Sigmoid colon (tissue), 7 donors: ENCODE results near the gene PSMD7. TPM values are rescaled to one million over a fixed set of nuclear protein-coding genes. Genes with fewer than 3 reads are reported as not detected.

Experiments used
- DNase-seq: peaks from one replicate; pipeline ENCODE4 v3.0.0-alpha.2; 2019
- H3K27ac ChIP-seq, 4 donors: fragments of 200-600 bp; sonication (generic); one replicate each; pipeline ENCODE4 v1.5.1; 2016 to 2019; ENCODE audit warnings: mild to moderate bottlenecking in 1 of 4
- H3K27me3 ChIP-seq, 3 donors: fragments of 200-600 bp; sonication (generic); one replicate each; pipeline ENCODE4 v1.5.1; 2019; ENCODE audit warnings: mild to moderate bottlenecking in 1 of 3
- H3K36me3 ChIP-seq, 4 donors: fragments of 200-600 bp; sonication (generic); one replicate each; pipeline ENCODE4 v1.5.1; 2016 to 2019
- H3K4me1 ChIP-seq, 4 donors: fragments of 200-600 bp; sonication (generic); one replicate each; pipeline ENCODE4 v1.5.1; 2017 to 2019
- H3K4me3 ChIP-seq, 4 donors: fragments of 200-600 bp; sonication (generic); one replicate each; pipeline ENCODE4 v1.5.1; 2017 to 2019; ENCODE audit warnings: mild to moderate bottlenecking in 2 of 4, moderate library complexity in 1 of 4
- H3K9me3 ChIP-seq, 4 donors: fragments of 200-600 bp in 3 of 4; sonication (generic) in 3 of 4; one replicate each; pipeline versions ENCODE4 v1.5.1 to v1.6.1; 2013 to 2019
- EP300 ChIP-seq, 4 donors: sonication (generic); formaldehyde crosslinking; IDR thresholded peaks; one replicate each; pipeline ENCODE4 v1.6.1; 2017; ENCODE audit warnings: antibody characterized with exemption in 4 of 4
- POLR2A ChIP-seq, 2 donors: fragments of 450-650 bp; IDR thresholded peaks; one replicate each; pipeline ENCODE4 v1.6.1; 2016; ENCODE audit warnings: antibody characterized with exemption in 2 of 2, mild to moderate bottlenecking in 2 of 2, moderate library complexity in 2 of 2
- POLR2AphosphoS5 ChIP-seq, 4 donors: sonication (generic); formaldehyde crosslinking; IDR thresholded peaks; one replicate each; pipeline ENCODE4 v1.6.1; 2017; ENCODE audit warnings: antibody characterized with exemption in 4 of 4
- WGBS, 2 donors: extraction: QIAGEN DNeasy Blood & Tissue Kit; methylation state at CpG; one replicate each; pipeline ENCODE4 v1.1.7; 2013; 5-methylcytosine and 5-hydroxymethylcytosine counted together
- intact Hi-C: fragments of 100-400 bp; cut with DNase I; formaldehyde crosslinking; loops from one replicate; pipeline ENCODE4 v1.15.1; 2023
- polyA plus RNA-seq, 3 donors: library from polyadenylated mRNA; stranded (reverse); fragments of 200-250 nt; gene quantifications; one replicate each; pipeline ENCODE4 v1.2.3, GENCODE V29; 2013
- total RNA-seq, 4 donors: library from RNA; depleted of rRNA; stranded (reverse); fragments of >200 nt; gene quantifications; one replicate each; pipeline ENCODE4 v1.1.0, GENCODE V29; 2016
- TF ChIP-seq, protein P1 (sequence below), 4 experiments: fragments of 450-650 bp in 3 of 4; fragments of 200-600 bp in 1 of 4; IDR thresholded peaks; one replicate each; pipeline ENCODE4 v1.5.1; 2016 to 2019; ENCODE audit warnings: antibody characterized with exemption in 4 of 4, mild to moderate bottlenecking in 3 of 4, moderate library complexity in 2 of 4
- donor health status: healthy with polysubstance abuse.
- donor health status: Bipolar disorder and iron deficiency.
- donor health status: healthy.

Gene PSMD7
- total and polyA plus RNA-seq, 7 donors: 62.9 to 160 (median 85.1) TPM

DNA sequence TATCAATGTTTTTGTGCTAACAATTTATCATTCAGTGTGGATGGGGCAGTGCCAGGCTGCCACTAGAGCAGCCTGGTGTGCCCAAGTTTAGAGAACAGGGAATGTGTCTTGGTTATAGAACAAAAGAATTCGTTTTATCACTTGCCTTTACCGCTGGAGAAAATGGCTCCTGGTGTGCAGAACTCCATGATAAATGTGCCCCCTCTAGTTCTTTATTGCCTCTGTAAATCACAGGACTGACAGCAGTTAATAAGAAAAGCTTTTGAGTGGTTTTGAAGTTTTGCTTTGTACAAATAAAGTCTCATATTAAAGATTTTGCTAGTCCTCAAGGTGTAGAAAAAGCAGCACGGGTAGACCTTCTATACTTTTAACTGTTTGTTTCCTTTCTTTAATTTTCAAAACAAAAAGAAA lies 28.2 kb upstream of the PSMD7 start:
- peaks cover 5 to 25% (median 10%) of the 10 kb centered on the region in 4 donors for H3K4me1 ChIP-seq
- intact Hi-C loops: no loop called here

GRCh38 chr16:74271872-74272271 lies 24.7 kb upstream of the PSMD7 start:
- H3K9me3 ChIP-seq: no peaks in the 10 kb centered on the region
- peaks cover 0 to 17% (median 3%) of the 10 kb centered on the region in 4 donors for H3K4me1 ChIP-seq
- H3K27me3 ChIP-seq: no peaks in the 10 kb centered on the region
- 38 to 71% methylated on average over 2 of the region's 2 CpGs for WGBS, 2 donors
- no peak for DNase-seq
- intact Hi-C loops: no loop called here
- H3K36me3 ChIP-seq: no peaks in the 10 kb centered on the region
- no peak for TF ChIP-seq EP300 (IDR thresholded peaks at IDR 0.05)
- TF ChIP-seq POLR2A (IDR thresholded peaks at IDR 0.05): no peak
- TF ChIP-seq POLR2AphosphoS5 (IDR thresholded peaks at IDR 0.05): no peak
- TF ChIP-seq, protein P1, sequence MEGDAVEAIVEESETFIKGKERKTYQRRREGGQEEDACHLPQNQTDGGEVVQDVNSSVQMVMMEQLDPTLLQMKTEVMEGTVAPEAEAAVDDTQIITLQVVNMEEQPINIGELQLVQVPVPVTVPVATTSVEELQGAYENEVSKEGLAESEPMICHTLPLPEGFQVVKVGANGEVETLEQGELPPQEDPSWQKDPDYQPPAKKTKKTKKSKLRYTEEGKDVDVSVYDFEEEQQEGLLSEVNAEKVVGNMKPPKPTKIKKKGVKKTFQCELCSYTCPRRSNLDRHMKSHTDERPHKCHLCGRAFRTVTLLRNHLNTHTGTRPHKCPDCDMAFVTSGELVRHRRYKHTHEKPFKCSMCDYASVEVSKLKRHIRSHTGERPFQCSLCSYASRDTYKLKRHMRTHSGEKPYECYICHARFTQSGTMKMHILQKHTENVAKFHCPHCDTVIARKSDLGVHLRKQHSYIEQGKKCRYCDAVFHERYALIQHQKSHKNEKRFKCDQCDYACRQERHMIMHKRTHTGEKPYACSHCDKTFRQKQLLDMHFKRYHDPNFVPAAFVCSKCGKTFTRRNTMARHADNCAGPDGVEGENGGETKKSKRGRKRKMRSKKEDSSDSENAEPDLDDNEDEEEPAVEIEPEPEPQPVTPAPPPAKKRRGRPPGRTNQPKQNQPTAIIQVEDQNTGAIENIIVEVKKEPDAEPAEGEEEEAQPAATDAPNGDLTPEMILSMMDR (IDR thresholded peaks at IDR 0.05): no peak
- H3K27ac ChIP-seq: no peak overlapping the region
- no peak overlapping the region for H3K4me3 ChIP-seq

More for the DNA sequence above, 28.2 kb upstream of the PSMD7 start:
- TF ChIP-seq POLR2A (IDR thresholded peaks at IDR 0.05) (no peak), POLR2AphosphoS5 (IDR thresholded peaks at IDR 0.05) (peak in 1 of 4 donors; percentile 12), EP300 (IDR thresholded peaks at IDR 0.05) (no peak)
- TF ChIP-seq, protein P1 (IDR thresholded peaks at IDR 0.05): no peak
- no peaks in the 10 kb centered on the region for H3K27me3 ChIP-seq
- H3K36me3 ChIP-seq: no peaks in the 10 kb centered on the region
- no peak overlapping the region for H3K27ac ChIP-seq
- WGBS, 2 donors: 15 to 36% methylated on average over 3 of the region's 3 CpGs
- DNase-seq: no peak
- H3K4me3 ChIP-seq: no peak overlapping the region
- no peaks in the 10 kb centered on the region for H3K9me3 ChIP-seq

DNA sequence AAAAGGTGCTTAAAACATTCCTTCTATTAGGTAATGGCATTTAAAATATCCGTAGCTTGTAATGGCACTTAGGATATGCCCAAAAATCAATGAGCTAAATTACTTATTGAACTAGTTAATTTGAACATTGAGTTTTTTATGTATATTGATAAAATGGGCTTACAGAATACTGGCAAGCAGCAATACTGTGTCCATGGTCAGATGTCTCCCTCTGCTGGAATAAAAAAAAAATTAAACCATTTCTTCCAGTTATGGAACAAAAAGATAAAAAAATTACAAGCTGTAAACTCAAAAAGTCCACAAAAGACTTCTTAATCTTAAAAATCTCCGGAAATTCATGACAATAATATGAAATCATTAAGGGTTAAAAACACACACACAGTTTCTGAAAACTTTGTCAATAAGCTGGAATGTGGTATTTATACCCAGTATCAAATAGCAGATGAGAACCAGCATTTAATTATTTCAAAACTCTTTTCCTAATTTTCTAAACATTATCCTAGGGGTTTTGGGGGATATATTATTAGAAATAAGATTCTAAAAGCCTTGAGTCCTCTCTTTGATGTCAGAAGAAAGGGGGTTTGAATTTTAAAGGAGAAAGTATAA lies 21.5 kb upstream of the PSMD7 start:
- H3K27me3 ChIP-seq: no peaks in the 10 kb centered on the region
- no peaks in the 10 kb centered on the region for H3K4me1 ChIP-seq
- intact Hi-C loops: loop anchor here (5.0 kb wide), 1 partner anchor 208 kb away; no protein-coding TSS in a partner anchor
- no peak for DNase-seq
- no peak overlapping the region for H3K27ac ChIP-seq
- H3K9me3 ChIP-seq: no peaks in the 10 kb centered on the region
- 31 to 49% methylated on average over 2 of the region's 2 CpGs for WGBS, 2 donors
- H3K36me3 ChIP-seq: no peaks in the 10 kb centered on the region
- H3K4me3 ChIP-seq: no peak overlapping the region
- TF ChIP-seq EP300 (IDR thresholded peaks at IDR 0.05) (no peak), POLR2AphosphoS5 (IDR thresholded peaks at IDR 0.05) (no peak), POLR2A (IDR thresholded peaks at IDR 0.05) (no peak)
- TF ChIP-seq, protein P1 (IDR thresholded peaks at IDR 0.05): peak in 1 of 4 experiments; percentile 40

- Histone ChIP-seq H3K4me1 (no peaks in the 10 kb centered on the region), H3K36me3 (no peaks in the 10 kb centered on the region), H3K4me3 (no peak overlapping the region), H3K27me3 (no peaks in the 10 kb centered on the region), H3K9me3 (no peaks in the 10 kb centered on the region), H3K27ac (no peak overlapping the region)
- intact Hi-C loops: loop anchor here (5.0 kb wide), 1 partner anchor 208 kb away; no protein-coding TSS in a partner anchor
- 64% methylated on average over 7 of the region's 7 CpGs for WGBS, 2 donors
- no peak for DNase-seq
- TF ChIP-seq POLR2A (IDR thresholded peaks at IDR 0.05) (no peak), EP300 (IDR thresholded peaks at IDR 0.05) (no peak), POLR2AphosphoS5 (IDR thresholded peaks at IDR 0.05) (no peak)
- TF ChIP-seq, protein P1 (IDR thresholded peaks at IDR 0.05): no peak
These were observed 20.9 kb upstream of the PSMD7 start for GRCh38 chr16:74275711-74276110.
